Lower leg skin (tissue), 3 donors: Measurements from ENCODE around the gene RPGR.

Source experiments
- CTCF ChIP-seq, 3 donors: fragments of 450-650 bp; IDR thresholded peaks; one replicate each; pipeline ENCODE4 v1.5.1; 2016; ENCODE audit warnings: antibody characterized with exemption in 3 of 3, mild to moderate bottlenecking in 3 of 3, moderate library complexity in 2 of 3
- POLR2A ChIP-seq, 2 donors: fragments of 450-650 bp; IDR thresholded peaks; one replicate each; pipeline ENCODE4 v1.6.1; 2016 to 2017; ENCODE audit warnings: antibody characterized with exemption in 2 of 2, mild to moderate bottlenecking in 1 of 2, moderate library complexity in 1 of 2

GRCh38 chrX:38233891-38234667, 93.2 kb downstream of the RPGR start:
- TF ChIP-seq CTCF (IDR thresholded peaks at IDR 0.05) (no peak), POLR2A (IDR thresholded peaks at IDR 0.05) (no peak)
